NCI-H69 (cell line): ENCODE results near the gene R3HDM2.

Source experiments
- DNase-seq: peaks from one replicate; lab custom pipeline; 2025; lab: John Stamatoyannopoulos, UW

Gene R3HDM2

DNA sequence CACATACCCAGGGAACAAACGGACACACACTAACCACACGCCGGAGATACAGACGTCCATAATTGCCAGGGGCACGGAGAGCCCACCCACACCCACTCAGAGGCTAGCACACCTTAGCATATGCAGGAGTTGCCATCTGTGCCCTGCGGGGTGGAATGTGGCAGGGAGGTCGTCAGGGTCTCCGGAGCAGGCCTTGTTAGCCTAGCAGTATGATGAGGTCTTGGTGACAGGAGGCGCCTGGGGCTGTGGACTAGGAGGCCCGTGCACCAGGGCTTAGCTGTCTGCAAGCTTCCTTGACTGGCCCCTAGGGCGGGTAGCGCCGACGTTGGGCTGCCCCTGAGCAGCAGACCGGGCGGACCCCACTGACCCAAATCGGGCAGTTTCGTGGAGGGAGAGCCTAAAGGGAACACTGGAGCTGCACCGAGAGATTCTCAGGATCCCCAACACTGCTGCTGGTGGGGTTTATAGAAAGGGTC lies 189.9 kb downstream of the R3HDM2 start:
- peak; percentile 81 for DNase-seq

DNA sequence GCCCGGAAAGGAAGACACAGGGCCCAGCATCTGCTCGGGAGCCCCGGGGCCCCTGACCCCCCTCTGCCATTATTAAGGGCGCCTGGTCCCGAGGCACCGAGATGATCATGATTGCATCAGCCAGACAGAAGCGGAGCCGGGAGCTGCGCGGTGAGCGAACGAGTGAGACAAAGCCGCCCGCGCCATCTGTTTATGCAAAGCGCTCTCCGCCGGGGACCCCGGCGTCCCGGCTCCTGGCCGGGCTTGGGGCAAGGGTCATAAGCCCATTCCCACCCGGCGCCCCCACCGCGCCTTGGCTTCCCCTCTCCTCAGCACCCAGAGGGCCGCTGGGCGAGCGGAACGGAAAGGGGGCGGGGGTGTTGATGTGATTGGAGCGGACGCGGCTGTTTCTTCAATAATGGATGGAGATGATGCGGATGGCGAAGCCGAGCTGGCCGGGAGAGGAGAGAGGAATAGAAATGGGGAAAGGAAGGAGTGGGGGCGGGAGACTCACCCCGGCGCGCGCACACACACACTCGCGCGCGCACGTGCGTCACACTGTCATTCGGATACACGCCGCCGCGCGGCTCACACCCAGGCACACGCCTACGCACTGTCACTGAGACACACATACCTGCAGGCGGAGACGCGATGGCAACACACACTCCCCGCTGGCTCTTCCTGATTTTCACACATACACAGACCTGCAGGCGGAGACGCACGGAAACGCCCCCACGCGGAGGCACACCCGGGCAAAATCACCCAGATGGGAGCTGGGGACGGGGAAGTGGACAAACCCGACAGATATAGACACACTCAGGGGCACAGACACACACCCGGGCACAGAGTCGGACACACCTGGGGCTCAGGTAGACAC lies 190.5 kb downstream of the R3HDM2 start:
- peak; percentile 94 for DNase-seq

DNA sequence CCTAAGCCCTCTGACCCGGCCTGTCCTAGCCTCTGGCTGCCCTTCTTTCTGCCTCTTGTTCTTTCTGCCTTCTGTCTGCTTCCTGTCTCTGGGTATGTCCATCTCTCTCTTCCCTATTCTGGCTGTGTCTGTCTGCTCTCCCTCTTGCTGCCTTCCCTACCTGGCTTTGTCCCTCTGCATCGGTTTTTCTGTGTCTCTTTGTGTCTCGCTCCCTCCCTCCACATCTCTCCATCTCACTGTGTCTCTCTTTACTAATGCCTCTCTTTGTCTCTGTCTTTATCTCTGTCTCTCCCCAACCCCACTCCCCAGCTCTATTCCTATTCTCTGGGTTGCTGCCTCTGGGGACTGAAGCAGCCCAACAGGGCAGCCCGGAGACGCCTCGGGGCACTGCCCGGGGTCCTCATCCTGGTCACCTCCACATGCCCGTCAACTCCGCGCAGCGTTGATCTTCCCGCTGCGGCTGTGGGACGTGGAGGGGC lies 191.2 kb downstream of the R3HDM2 start:
- peak; percentile 86 for DNase-seq

DNA sequence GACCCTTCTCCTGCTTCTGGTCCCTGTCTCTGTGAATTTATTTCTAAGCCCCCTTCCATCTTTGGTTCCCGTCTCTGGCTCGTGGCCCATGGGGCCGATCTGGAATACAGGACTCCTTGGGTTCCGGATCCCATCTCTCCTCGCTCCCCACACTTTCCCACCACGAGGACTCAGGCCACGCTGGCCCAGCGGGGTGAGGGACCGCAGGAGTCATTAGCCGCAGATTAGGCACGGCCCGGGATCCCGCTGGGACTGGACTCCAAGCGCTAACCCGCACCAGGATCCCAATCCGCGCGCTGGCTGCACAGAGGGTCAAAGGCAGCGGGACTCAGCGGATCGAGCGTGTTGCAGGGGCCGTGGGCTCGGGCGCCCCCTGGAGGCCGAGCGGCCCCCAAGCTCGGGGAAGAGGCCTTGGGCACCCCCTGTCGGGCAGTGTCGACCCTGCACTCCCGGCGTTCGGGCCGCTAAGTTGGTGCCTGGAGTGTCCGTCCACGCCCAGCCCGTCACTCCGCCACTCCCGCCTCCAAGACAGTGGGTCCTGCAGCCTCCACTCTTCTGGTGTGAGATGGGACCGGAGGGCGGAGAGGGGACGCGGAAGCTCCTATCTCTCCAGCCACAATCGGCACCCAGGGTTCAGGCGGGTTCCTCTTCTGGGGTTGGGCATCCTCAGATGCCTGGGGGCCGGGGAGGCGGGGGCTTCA lies 191.8 kb downstream of the R3HDM2 start:
- DNase-seq = peak; percentile 92

DNA sequence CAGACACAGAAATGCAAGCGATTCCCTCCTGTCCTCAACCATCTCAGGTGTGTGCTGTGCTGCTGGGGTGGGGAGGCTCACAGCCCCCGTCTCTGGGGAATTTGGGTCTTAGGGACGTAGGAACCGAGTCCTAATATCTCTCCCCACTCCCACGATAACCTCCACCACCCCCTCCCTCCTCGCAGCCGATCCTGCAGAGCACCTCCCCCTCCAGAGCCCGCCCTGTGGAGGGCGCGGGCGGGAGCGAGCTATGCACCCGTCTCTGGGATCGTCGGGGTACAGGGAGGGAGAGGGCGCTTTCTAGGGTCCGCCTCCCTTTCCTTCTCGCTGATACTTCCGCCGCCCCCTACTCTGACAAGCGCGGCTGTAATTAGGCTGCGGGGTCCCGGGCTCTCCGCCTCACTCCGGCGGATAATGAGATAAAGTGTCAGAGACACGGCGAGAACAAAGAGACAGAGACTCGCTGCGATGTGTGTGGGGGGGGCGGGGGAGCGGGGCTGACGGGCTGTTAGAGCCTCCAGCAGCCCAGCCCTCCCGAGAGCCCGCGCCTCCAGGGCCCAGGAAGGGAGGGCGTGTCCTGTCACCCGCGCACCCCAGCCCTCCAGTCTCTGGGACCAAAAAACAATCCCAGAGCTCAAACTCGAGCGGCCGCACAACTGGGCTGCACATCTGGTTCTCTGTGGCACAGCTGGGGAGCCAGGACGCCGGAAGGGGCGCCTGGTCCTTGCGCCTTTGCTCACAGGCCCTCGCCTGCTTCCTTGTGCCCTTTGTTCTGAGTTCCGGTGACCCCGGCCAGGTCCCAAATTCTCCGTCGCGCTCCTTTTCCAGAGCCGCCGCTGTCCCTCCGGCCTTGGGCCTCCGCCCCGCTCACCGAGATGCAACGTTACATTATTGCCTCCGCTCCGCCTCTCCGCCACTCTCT lies 192.7 kb downstream of the R3HDM2 start:
- DNase-seq = peak; percentile 78

DNA sequence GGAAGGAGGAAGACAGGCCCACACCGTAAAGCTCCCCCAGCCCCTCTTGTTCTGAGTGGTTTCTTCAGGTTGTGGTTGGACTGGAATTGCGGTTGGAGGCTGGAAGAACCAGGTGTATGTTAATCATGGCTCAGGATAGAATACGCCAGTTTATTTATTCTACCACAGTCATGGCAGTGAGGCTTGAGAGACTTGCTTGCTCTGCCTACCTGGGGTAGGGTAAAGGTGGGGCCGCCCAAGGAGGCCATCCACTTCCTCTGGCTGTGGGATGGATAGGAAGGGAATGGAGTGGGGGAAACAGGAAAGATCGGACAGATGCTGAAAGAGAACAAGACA lies 193.3 kb downstream of the R3HDM2 start:
- DNase-seq = peak; percentile 71

DNA sequence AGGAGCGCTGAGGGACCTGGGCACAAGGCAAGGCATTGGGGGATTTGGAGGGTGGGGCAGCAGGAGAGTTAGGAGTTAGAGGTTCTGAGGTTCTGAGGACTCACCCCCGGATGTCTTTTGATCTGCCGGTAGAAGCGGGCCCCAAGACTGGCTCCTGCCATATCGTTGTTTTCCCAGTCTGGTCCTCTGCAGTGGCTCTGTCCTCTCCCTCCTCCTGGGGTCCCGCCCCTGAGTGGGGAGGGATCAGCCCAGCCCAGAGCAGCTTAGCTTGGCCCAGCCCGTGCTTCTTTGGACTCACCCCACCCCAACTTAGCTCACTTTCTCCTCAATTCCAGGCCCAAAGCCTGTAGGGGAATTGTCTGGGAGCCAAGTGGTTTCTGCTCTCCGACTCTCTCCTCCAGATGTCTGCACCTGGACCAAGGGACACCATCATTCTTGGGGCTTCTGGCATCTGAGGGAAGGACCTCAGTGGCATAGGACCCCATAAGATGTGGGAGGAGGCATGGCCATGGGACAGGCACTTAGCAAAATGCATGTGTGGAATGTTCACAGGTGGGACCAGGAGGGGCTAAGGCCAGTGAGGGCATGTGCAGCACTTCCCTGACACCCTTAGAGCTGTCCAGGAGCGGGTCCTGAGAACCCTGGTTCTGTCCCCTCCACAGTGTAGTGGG lies 193.8 kb downstream of the R3HDM2 start:
- no peak for DNase-seq

DNA sequence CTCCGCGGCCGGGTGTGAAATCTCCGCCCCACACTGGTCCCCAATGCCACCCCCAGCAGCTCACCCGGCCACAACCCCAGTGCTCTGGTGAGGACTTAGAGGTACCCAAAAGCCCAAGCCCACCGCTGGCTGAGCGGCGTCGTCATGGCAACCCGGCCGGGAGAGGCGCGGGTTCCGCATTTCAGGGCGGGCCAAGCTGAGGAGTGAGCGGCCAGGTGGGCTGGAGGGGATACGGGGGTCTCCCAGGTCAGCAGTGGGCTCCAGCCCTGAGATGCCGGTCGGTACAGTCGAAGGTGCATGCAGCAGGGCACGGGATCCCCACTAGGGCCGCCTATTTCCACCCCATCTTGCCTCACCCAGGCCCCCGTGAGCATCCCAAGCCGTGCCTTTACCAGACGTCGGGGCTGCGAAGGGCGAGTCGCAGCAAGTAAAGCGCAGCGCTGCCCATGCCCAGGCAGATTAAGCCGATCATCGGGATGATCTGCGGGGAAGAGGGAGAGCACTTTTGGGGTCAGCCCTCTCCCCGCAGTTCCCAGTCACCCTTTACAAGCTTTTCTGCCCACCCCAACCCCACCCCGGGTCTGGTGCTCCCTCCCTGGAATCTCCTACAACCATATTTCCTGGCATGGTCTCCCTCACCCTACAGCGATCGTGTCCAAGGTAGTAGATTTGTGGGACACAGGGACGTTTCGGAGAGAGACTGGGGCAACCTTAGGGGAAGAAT lies 194.5 kb downstream of the R3HDM2 start:
- no peak for DNase-seq

DNA sequence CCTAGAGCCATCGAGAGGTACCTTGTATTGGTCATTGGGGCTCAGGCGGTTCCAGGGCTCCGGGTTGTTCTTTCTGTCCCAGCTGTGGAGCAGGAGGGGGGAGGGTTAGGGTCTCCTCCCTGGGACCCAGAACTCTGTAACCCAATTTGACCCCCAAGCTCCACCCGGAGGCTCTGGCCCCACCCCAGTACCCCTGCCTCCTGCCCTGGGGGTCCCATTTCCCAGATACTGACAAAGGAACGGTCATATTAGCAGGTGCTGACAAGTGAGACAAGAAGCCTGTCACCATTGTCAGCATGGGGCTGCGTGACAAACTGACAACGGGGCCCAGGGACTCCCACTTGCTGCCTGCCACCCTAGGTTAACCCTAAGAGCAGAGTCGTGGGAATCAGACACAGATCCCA lies 195.1 kb downstream of the R3HDM2 start:
- no peak for DNase-seq

DNA sequence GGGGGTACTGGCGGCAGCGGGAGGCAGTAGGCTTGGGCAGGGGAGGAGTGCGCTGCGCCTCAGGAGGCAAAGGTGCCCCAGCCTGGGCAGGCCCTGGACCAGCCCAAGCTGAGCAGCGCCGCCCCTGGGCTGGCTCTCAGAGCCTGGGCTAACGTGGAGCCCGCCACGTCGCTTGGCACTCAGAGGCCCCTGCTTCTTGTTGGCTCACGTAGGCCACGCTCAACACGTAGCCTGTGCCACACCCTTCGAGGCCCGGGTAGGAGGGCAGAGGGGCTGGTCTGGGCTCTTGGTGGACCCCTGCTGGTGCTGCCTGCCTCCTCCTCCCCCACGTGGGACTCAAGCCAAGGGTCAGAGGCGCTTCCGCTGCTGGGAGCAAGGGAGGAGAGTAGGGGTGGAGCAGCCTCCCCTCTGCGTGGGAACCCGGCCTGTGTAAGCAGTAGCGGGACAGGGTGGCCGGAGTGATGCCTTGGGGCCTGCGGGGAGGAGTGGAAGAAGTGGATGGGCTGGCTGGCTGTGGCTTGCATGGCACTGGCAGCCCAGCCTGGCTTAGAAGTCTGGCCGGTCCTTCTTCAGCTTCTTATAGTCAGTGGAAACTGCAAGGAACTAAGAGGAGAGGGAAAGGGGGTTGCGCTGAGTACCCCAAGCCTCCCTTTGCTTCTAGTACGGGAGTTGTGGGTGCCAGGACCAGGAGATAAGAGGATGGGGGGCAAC lies 195.7 kb downstream of the R3HDM2 start:
- DNase-seq = peak; percentile 98

DNA sequence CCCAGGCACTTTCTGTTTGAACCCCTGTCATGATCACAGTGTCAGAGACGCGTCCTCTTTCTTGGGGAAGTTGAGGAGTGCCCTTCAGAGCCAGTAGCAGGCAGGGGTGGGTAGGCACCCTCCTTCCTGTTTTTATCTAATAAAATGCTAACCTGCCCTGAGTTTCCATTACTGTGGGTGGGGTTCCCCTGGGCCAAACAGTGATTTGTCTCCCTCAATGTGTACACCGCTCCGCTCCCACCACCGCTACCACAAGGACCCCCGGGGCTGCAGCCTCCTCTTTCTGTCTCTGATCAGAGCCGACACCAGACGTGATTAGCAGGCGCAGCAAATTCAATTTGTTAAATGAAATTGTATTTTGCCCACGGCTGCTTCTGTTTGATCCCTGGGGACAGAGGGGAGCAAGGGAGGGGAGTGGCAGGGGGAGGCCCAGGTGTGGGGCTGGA lies 196.2 kb downstream of the R3HDM2 start:
- DNase-seq = no peak

DNA sequence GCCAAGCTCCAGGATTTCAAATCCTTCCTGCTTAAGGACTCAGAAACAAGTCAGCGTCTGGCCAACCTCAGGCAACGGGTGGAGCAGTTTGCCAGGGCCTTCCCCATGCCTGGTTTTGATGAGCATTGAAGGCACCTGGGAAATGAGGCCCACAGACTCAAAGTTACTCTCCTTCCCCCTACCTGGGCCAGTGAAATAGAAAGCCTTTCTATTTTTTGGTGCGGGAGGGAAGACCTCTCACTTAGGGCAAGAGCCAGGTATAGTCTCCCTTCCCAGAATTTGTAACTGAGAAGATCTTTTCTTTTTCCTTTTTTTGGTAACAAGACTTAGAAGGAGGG lies 196.6 kb downstream of the R3HDM2 start:
- no peak for DNase-seq

DNA sequence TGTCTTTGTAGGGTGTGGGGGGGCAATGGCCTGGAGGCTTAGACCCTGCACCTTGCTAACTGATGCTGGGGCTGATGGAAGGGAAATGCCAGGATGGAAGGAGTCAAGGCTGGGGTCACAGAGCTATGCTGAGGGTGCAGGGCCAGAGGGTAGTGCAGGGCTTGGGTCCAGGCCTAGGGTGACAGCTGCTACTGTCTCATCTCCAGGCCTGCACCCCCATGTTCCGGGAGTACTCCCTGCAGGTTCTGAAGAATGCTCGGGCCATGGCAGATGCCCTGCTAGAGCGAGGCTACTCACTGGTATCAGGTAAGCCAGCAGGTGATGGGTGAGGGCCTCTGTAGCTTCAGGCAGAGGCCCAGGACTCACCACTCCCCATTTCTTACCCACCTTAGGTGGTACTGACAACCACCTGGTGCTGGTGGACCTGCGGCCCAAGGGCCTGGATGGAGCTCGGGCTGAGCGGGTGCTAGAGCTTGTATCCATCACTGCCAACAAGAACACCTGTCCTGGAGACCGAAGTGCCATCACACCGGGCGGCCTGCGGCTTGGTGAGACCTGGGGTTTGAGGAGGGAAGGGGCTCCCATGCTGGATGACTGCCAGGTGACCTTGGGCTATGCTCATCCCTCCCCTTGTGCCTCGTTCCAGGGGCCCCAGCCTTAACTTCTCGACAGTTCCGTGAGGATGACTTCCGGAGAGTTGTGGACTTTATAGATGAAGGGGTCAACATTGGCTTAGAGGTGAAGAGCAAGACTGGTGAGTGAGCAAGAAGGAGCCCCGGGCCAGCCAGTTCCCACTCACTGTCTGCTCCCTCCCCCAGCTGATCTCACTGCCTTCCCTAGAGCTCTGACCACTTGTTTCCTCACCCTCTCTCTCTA lies 197.2 kb downstream of the R3HDM2 start:
- DNase-seq = no peak

DNA sequence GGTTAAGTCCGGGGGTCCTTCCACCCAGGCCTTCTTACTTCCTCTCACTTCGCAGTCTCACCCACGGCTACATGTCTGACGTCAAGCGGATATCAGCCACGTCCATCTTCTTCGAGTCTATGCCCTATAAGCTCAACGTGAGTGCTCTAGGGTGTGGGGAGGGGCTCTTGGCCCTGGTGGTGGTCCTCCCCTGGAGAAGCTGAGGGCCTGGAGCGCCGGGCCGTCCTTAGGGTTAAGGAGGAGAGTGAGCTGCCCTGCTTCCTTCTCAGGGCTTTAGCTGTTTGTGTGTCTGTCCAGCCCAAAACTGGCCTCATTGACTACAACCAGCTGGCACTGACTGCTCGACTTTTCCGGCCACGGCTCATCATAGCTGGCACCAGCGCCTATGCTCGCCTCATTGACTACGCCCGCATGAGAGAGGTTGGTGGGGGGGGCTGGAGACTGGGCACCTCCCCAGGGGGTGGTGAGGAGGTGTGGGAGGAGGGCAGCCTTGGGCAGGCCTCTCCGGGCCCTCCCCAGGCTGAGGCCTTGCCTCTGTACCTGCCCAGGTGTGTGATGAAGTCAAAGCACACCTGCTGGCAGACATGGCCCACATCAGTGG lies 198.6 kb downstream of the R3HDM2 start:
- no peak for DNase-seq

DNA sequence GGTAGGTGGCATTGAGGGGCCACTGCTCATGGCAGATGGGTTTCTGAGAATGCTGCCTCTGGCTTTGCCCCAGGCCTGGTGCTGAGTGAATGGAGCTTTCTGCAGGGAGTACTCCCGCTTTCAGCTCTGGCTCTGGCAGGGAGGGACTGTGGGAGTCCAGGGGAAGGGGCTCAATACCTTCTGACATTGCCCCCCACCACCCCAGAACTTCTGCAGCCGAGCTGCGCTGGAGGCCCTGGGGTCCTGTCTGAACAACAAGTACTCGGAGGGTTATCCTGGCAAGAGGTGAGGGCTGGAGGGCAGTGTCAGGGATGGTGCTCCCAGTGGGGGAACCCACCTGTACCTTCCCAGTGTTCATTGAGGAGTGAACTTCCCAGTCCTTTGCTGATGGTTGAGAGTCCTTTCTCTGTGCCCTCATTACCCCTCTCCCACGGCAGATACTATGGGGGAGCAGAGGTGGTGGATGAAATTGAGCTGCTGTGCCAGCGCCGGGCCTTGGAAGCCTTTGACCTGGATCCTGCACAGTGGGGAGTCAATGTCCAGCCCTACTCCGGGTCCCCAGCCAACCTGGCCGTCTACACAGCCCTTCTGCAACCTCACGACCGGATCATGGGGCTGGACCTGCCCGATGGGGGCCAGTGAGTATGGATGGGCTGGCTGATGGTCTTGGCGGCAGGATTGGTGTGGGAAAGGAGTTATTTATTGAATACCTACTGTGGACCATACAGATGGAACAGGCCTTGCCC lies 199.4 kb downstream of the R3HDM2 start:
- DNase-seq = no peak

DNA sequence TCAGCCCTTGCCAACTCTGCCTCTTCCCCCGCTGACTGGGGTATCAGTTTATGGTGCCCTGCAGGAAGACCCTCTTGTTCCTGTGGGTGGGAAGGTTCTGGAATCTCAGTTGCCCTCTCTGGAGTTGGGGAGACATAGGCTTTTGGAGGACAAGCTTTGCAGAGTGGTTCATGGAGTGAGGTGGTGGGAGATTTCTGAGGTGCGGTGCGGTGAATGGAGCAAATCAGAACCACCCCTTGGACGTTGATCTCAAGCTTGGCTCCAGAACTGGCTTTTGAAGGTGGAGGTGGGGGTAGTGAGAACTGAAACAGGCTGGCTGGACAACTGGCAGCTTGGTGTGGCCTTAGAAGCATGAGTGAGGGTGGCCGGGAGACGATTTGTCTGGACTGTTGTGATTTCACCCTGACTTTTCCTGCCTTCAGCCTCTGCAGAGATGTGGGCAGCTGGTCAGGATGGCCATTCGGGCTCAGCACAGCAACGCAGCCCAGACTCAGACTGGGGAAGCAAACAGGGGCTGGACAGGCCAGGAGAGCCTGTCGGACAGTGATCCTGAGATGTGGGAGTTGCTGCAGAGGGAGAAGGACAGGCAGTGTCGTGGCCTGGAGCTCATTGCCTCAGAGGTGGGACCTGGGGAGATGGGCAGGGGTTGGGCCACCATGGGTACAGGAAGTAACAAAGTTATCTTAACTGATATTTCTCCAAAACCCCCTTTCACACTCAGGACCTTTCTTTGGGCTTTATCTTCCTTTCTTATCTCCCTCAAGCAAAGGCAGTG lies 200.3 kb downstream of the R3HDM2 start:
- no peak for DNase-seq

DNA sequence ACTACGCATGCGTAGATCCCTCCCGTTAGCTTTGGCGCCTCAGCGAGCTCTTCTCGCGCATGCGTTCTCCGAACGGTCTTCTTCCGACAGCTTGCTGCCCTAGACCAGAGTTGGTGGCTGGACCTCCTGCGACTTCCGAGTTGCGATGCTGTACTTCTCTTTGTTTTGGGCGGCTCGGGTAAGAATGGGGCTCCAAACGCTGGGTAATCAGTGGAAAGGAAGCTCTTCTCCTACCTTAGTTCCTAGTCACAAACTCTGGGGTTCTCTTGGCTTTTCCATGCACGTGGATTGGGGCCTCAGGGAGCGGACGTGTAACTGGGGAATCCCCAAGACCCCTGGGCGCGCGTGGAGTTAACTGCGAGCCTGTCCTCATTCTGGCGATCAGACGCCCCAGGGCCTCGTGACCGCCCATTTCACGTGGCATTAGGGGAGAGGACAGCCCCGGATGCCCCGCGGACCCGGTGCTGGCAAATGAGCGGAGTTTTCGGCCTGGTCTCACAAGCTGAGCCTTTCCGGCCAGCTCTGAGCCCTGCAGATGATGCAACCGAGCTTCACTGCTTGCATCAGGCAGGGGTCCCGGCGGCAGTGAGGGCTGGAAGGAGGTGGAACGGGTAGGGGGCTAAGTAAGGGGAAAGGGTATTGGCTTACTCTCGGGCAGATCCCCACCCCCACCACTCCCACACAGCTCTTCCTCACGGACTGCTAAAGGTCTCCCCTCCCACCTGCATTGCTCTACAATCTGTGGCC lies 201.0 kb downstream of the R3HDM2 start, which contains the start of gene SHMT2:
SHMT2 (plus strand) TSS at position 78 of the 747 bp plus-strand sequence; CDS start at position 146, 68 bp downstream.
- DNase-seq = peak; percentile 98
